ENCODE results near the gene STX8.
"Not testable (repeated sequence)": the region's sequence is repeated elsewhere in the genome, so short reads cannot be mapped to it uniquely, and the experiment has no call there.

The STX8 gene

DNA sequence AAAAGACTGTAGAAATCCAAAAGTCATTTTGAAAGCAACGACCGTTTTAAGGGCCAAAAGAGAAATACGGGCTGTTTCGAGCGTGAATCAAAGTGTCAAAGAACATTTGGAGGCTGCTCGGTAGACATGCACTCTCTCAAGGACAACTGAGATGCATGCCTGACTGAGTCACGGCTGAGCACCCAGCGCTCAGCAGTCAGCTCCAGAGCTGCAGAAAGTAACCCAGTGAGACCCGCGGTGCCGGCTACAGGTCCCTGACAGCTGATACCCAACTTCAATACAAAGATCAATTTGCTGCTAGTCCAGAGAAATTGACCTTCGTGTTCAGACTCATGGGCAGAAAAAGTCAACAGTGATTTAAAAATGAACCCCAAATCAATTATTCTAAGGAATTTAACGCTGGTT, 214.9 kb downstream of the STX8 start:
- peak in 1 of 10 donors; percentile 85 for DNase-seq
- intact Hi-C loops (cut with DNase I): no loop called here

DNA sequence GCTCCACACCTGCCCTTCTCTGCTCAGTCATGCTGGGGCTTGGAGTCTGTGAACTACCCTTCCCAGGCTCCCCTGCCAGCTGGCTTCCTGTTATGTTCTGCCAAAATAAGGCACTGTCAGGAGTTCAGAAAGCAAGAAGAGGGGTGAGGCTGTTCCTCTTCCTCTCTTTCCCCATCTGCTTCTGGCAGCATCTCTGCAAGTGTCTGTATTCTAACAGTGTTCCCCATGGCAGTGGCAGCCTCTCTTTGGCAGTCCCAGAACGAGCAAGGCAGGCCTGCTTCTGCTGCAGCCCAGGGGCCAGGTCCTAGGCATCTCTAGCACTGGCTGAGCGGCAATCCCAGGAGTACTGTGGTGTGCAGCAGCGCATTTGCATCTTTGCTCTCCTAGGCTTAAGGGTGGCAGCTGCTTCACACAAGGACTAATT, 219.1 kb downstream of the STX8 start:
- intact Hi-C loops (cut with DNase I): no loop called here
- peak; percentile 18 to 93 (median 49) for DNase-seq

DNA sequence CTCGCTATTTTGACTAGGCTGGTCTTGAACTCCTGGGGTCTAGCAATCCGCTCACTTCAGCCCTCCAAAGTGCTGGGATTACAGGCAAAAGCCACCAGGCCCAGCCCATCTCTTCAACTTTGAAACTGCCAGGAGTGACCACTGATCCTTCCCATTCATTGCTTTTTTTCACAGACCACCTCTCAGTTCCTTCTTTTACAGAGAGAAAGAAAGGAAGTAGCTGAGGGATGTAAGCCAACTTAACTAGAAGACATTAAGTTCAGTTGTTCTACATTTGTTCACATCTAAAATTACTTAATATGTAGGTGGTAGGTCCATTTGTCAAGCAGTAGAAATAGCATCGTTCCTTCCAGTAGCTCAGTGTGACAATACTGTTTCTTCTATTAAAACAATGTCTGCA, 219.8 kb downstream of the STX8 start:
- intact Hi-C loops (cut with DNase I): no loop called here
- DNase-seq: no peak

DNA sequence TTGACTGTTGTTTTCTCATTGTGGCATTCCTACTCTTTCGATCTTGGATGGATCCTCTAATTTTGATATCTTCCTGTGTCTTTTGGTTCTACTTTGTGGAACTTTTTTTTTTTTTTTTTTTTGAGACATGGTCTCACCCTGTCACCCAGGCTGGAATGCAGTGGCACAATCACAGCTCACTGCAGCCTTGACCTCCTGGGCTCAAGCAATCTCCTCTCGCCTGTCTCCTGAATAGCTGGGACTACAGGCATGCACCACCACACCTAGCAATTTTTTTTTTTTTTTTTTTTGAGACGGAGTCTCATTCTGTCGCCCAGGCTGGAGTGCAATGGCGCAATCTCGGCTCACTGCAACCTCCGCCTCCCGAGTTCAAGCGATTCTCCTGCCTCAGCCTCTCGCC, 220.4 kb downstream of the STX8 start:
- intact Hi-C loops (cut with DNase I); DNase-seq: not testable (repeated sequence)

DNA sequence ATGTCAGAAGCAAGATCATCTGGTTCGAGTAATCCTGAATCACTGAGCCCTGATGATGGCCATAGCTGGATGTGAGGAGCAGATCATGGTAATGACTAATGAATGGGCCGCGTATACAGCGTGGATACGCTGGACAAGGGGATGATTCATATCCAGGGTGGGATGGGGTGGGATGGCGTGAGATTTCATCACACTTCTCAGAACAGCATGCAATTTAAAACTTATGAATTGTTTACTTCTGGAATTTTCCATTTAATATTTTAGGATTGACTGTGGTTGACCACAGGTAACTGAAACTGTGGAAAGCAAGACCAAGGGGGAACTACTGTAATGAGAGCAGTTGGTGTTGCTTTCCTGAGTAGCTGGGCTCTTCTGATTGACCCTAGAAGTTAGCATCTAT, 225.5 kb downstream of the STX8 start:
- intact Hi-C loops (cut with DNase I): no loop called here
- no peak for DNase-seq

DNA sequence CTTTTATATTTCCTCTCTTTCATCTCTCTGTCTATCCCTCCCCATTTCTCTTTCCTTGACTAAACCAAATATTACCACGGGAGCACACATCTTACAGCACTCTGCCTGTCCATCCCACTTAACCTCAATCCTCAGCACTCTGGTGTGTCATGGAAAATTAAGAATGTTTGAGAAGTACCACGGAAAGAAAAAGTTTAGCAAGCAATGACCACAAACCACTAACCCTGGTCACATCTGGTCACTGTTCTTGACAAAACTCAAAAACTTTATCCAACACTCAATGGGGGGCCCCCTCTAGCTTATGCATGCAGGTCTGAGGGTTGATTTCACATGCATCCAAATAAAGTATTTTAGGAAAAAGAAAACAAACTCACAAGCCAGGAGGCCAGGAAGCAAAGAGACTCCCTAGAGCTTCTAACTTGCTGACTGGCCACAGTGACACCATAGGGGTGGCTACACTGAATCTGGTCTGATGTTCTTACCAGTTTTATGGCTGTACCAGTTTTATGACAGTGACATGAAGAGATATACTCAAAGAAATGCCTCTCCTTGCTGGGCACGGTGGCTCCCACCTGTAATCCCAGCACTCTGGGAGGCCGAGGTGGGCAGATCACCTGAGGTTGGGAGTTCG, 229.2 kb downstream of the STX8 start:
- intact Hi-C loops (cut with DNase I): no loop called here
- no peak for DNase-seq

DNA sequence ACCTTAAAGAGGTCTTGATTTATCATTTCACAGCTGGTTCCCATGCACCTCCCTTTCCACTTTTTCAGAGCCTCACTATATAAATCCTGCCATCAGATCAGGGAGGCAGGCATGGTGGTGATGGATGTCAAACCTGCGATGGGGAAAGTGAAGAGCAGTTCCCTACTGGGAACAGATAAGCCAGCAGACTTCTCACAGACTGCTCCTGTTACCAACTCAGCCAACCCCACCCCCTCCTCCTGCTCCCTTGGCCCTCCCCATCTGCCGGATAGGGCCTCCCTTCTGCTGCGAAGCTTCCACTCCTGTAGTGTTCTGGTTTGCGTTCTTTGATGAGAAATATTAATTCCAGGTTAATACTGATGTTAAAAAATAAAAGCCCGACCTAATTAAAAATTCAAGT, 232.1 kb downstream of the STX8 start:
- DNase-seq: no peak
- intact Hi-C loops (cut with DNase I): no loop called here

DNA sequence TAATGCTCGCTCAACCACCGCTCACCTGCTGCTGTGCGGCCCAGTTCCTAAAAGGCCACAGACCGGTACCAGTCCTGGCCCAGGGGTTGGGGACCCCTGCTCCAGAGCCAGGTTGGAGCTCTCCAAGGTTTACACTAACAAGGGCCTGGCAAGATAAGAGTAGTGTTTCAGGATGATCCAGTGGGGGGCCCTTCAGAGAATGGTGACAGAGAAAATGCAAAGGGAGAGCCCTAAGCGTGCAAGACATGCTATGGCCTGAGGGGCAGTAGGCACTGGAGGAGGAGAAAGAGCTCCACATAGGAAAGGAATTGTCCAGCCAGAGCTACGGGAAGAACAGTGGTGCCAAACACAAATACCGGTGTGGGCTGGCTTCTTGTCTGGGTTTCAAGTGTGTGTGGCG, 233.4 kb downstream of the STX8 start:
- no peak for DNase-seq
- intact Hi-C loops (cut with DNase I): no loop called here

DNA sequence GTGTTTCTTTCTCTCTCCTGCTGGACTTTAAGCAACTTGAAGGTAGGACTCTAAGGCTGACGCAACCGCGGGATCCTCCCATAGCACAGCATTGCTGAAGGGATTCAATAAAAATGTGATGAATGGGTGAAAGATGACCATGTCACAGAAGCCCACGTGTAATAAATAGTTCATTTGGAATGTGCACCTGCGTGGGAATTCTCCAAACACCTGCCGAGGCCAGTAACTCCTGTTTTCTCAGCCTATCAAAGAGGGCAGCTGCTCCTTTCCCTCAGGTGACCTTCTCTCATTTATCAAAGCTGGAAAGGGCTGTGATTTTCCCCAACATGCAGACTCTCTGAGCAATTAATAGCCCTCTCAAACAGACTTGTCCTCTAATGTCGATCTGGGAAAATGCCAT, 235.7 kb downstream of the STX8 start:
- no peak for DNase-seq
- intact Hi-C loops (cut with DNase I): no loop called here

DNA sequence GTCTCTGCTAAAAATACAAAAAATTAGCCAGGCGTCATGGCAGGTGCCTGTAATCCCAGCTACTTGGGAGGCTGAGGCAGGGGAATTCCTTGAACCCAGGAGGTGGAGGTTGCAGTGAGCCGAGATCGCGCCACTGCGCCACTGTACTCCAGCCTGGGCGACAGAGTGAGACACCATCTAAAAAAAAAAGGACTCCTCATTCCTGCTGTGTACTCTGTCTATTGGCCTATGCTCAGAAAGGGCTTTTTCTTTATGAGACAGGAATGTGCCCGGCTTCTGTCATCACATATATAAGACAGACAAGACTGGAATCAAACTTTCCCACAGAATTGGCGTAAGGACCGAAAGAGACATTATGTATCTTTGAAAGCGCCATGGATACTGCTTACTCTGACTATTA, 236.1 kb downstream of the STX8 start:
- DNase-seq; intact Hi-C loops (cut with DNase I): not testable (repeated sequence)

DNA sequence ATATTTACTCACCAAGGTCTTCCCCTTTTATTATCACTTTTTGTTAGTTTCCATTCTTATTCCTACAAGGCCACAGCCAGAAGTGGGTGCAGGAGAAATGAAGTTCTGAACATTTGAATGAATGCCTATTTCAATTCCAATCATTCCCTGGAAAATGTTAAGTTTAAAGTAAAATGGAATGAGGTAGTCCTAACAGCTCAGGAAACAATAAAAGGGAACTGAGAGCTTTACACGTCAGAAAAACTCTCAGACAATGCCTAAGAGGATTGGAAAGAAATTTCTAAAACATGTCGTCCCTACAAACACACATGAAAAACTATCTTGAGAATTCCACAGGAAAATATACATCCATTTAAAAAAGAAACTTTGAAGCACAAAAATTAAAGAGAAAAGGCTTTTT, 238.8 kb downstream of the STX8 start:
- no peak for DNase-seq
- intact Hi-C loops (cut with DNase I): no loop called here

DNA sequence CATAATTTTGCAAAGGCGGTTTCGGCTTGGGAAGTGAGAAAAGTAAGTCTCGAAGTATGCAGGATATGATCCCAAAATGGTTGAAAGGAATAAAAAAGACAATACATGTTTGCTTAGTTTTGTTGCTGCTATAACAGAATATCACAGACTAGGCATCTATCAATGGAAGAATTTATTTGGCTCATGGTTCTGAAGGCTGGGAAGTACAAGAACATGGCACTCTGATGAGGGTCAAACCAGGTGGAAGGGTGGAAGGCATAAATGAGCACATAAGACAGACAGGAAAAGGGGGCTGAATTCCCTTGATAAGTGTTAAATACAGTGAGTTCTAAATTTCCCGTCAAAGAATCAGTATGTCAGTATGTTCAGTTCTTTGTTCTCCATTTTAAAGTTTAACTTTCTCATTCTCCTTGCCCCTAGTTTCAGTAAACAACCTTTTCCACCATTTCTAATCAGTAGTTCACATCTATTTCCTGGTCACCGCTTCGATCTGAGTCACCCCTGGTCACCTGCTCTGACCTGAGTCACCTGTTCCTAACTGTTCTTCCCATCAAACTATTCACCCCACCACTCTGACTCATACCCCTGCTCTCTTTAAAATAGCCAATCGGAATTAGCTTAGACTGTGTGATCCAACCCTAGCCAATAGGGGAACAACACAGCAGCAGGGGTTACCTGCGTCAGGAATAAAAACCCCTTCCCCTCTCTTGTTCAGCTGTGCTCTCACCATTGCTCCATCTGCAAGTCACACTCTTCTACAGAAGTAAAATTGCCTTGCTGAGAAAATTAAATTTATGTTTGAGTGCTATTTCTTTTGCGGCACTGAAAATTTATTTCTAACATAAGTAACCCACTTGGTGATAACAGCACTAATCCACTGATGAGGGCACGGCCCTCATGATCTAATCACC, 240.8 kb downstream of the STX8 start:
- intact Hi-C loops (cut with DNase I): no loop called here
- no peak for DNase-seq

DNA sequence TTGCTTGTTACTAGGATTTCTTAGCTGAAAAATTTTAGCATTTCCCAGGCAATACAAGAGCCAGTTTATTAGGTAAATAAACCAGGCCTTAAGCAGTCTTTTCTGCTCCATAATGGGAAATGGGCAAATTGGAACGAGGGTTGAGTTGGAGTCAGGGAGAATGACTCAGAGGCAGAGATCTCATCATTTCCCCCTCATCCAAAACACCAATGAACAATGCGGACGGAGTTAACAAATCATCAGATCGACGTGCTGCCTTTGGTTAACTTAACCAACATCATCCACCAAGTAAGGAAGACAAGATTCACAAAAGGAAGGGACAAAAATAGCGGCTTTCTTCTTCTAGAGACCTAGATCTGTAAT, 243.5 kb downstream of the STX8 start:
- intact Hi-C loops (cut with DNase I): no loop called here
- no peak for DNase-seq

DNA sequence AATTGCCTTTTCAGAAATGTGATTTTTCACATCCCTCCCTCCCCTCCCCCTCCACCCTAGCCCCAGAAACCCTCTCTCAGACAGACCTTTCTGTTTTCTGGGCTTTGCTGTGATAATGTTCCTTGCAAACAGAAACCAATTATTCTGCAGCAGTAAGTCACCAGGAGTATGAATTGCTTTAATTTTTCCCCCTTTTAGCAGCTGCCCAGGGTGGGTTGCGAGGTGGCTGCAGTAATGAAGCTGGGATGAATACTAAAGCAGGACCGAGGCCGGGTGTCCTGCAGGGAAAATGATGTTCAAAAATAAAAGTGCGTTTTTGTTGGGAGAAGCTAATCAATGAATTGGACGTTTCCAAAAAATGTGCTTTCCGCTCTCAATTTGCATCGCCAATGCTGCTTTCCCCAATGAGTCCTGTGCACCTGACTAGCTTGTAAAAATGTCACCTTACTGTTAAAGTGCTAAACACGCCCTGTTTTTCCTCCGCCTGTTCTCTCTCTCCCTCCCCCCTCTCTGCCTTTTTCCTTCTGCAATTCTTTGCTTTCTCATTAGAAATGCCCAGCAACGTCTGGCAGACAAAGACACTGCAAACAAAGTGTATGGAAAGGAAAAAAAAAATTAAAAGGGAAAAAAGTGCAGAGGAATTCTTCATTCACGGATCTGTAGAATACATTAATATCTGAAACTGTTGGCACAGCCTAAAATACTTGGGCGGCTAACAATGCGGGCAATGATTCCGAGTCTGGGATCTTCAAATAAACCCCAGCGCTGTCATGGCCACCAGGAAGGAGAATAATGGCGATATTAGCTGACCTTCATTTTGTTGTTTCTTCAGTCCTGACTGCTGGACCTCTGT, 244.1 kb downstream of the STX8 start:
- no peak for DNase-seq
- intact Hi-C loops (cut with DNase I): no loop called here

DNA sequence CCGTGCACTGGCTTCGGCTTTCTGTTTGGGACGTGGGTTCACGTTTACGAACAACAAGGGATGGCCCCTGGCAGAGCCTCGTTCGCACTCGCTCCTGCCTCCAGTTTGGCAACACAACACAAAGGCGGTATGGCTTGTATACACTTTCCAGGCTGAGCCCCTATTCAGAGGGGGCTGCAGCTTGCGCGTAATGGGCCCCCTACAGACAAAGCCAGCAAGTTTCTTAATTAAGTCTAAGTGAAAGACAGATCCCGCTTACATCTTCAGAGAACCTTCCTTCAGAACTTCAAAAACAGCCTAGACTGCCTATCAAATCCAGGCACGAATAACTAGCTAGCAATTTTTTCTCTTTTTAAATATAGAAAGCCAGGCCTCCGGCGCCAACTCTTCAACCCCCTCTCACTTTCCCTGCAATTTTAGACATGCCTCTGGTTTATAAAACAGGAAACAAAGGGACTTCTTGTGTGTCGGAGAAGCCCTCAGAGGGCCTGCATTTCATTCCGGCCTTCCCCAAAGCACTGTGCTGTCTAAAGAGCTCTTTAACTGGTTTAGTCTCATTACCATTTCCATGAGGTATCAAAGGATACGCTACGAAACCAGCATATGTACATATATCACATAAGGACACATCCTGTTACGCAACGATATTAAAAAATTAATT, 244.9 kb downstream of the STX8 start:
- DNase-seq: no peak
- intact Hi-C loops (cut with DNase I): no loop called here

DNA sequence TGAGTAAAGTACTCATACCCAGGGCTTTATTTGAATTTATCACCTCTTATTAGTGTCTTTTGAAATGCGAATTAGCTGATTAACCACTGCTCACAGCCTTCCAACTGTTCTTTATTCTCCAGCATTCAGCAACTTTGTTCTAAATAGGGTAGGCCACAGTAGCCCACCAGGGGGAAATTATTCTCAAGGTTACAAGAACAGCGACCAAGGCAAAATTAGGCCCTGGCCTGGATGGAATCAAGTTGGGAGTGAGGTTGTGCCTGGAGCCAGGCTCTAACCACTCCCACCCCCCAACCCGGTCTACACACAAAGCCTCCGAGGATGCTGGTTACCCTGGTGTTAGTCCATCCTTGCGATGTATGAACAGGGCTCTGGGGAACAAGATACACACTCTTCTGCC, 245.5 kb downstream of the STX8 start:
- intact Hi-C loops (cut with DNase I): no loop called here
- no peak for DNase-seq

DNA sequence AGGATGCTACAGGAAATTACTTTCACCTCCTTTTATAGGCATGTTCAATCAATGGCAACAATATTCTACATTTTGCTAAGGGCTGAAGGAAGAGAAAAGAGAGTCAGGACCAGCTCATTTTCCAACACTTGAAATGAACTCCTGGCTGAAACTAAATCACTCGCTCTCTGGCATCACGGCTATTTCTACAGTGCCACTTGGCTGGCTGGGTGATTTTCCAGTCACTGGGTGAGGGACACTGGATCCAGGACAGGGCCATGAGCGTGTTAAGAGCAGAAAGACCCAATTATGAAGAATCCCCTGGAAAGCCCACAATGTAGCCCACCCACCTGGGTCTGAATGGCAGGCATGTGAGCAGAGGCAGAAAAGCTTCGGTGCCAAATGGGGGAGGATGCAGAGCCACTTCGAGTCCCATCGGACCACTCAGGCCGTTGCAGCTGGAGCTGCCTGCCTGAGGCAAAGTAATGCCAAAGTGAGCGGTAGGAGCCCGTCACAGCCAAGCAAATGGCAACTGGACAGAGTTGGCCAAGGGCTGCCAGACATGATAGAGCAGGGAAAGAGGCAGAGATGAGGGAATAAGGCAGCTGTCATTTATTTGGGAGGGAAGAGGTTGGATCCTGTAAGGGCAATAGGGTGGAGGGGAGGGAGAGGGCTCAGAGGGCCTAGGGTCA, 246.2 kb downstream of the STX8 start:
- intact Hi-C loops (cut with DNase I): no loop called here
- DNase-seq: no peak

DNA sequence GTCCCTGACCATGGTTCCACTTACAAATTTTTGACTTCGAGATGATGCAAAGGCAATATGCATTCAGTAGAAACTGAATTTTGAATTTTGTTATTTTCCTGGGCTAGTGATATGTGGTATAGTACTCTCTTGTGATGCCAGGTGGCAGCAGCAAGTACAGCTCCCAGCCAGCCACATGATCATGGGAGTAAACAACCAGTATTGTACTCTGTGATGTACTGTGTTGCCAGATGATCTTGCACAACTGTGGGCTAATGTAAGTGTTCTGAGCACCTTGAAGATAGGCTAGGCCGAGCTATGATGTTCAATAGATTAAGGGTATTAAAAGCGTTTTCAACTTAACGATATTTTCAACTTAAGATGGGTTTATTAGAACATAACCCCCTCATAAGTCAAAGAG, 250.8 kb downstream of the STX8 start:
- DNase-seq: no peak
- intact Hi-C loops (cut with DNase I): no loop called here

DNA sequence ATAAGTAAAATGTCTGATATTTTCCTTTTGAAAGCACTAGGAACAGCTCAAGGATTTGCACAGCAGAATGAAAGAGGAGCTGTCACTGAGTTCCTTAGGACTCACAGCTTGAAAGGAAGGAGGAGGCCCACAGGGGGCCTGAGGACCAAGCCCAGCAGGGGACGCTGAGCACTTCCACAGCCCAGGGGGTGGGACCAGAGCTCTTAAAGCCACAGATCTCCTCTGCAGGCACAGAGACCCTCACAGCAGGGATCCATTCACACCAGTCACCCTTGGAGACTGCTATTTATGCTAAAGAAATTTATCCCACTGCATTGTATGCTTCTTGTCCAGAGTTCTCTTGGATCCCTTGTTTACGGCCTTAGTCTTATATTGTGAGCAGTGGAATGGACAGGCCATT, 253.3 kb downstream of the STX8 start:
- no peak for DNase-seq
- intact Hi-C loops (cut with DNase I): no loop called here

DNA sequence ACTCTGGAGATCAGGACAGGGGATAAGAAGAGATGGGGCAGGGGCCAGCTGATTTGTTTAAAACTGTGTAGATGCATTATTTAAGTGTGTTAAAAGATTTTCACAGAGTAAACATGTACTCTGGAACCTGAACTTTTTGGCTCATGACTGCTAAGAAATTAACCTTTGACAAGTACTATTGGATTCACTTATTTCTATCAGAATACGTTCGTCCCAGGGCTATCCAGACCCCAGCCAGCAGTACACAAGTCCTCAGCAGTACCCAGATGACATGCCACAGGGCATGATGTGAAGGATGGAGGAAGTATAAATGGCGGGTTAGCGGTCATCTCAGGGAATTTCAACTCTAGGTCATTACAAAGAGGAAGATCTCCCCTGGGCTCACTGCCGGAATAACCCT, 253.7 kb downstream of the STX8 start:
- no peak for DNase-seq
- intact Hi-C loops (cut with DNase I): no loop called here

Data from posterior cingulate gyrus (tissue), 11 donors.